Measurements from ENCODE around the gene TMPRSS4. TPM values are rescaled to one million over a fixed set of nuclear protein-coding genes. Genes with fewer than 3 reads are reported as not detected.

TMPRSS4 gene
- total and polyA plus RNA-seq, 3 donors from 2014 or later: 1.2 to 4.3 (median 1.3) TPM

DNA sequence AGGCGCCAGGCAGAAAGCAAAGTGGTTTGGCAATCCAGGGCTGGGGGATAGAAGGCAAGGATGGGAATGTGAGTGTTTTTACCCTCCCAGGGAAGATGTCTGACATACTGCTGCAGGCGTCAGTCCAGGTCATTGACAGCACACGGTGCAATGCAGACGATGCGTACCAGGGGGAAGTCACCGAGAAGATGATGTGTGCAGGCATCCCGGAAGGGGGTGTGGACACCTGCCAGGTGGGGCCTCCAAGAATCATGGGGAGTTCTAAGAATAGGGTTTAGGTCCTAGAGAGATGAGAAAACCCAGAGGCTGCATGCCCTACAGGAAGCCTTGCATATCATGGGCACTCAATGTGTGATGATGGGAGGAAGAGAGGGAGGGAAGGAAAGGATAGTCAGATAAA, 38.2 kb downstream of the TMPRSS4 start:
- WGBS, 2 donors: 93 to 94% methylated on average over 7 of the region's 7 CpGs
- intact Hi-C loops (cut with DNase I; ENCODE audit: low total_unique reads): no loop called here
- Histone ChIP-seq H3K27ac (no peak overlapping the region), H3K36me3 (ENCODE audit: low read depth, missing control alignments) (no peaks in the 10 kb centered on the region), H3K4me3 (no peak overlapping the region), H3K4me1 (no peaks in the 10 kb centered on the region), H3K9me3 (no peaks in the 10 kb centered on the region), H3K27me3 (no peaks in the 10 kb centered on the region)
- DNase-seq: no peak
- TF ChIP-seq POLR2A (IDR thresholded peaks at IDR 0.05): no peak
- TF ChIP-seq, protein P1, sequence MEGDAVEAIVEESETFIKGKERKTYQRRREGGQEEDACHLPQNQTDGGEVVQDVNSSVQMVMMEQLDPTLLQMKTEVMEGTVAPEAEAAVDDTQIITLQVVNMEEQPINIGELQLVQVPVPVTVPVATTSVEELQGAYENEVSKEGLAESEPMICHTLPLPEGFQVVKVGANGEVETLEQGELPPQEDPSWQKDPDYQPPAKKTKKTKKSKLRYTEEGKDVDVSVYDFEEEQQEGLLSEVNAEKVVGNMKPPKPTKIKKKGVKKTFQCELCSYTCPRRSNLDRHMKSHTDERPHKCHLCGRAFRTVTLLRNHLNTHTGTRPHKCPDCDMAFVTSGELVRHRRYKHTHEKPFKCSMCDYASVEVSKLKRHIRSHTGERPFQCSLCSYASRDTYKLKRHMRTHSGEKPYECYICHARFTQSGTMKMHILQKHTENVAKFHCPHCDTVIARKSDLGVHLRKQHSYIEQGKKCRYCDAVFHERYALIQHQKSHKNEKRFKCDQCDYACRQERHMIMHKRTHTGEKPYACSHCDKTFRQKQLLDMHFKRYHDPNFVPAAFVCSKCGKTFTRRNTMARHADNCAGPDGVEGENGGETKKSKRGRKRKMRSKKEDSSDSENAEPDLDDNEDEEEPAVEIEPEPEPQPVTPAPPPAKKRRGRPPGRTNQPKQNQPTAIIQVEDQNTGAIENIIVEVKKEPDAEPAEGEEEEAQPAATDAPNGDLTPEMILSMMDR (IDR thresholded peaks at IDR 0.05): no peak

DNA sequence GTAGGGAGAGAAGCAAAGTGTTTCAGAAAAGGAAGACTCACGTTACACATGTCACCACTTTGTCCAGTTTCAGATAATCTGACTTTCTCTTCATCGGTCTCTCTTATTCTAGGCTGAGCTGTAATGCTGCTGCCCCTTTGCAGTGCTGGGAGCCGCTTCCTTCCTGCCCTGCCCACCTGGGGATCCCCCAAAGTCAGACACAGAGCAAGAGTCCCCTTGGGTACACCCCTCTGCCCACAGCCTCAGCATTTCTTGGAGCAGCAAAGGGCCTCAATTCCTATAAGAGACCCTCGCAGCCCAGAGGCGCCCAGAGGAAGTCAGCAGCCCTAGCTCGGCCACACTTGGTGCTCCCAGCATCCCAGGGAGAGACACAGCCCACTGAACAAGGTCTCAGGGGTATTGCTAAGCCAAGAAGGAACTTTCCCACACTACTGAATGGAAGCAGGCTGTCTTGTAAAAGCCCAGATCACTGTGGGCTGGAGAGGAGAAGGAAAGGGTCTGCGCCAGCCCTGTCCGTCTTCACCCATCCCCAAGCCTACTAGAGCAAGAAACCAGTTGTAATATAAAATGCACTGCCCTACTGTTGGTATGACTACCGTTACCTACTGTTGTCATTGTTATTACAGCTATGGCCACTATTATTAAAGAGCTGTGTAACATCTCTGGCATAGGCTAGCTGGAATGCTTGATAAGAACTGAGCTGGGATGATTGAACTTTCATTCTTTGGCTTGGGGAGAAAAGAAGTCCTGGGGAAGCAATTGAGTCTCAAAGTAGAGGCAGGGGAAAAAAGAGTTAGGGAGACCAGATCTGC, 41.1 kb downstream of the TMPRSS4 start:
- no peaks in the 10 kb centered on the region for H3K27me3 ChIP-seq
- WGBS, 2 donors: 82 to 84% methylated on average over 5 to 9 of the region's 9 CpGs
- H3K27ac ChIP-seq: no peak overlapping the region
- no peak for DNase-seq
- H3K4me1 ChIP-seq: no peaks in the 10 kb centered on the region
- TF ChIP-seq, protein P1 (IDR thresholded peaks at IDR 0.05): no peak
- TF ChIP-seq POLR2A (IDR thresholded peaks at IDR 0.05): no peak
- intact Hi-C loops (cut with DNase I; ENCODE audit: low total_unique reads): no loop called here
- no peak overlapping the region for H3K4me3 ChIP-seq
- H3K36me3 ChIP-seq (ENCODE audit: low read depth, missing control alignments): no peaks in the 10 kb centered on the region
- no peaks in the 10 kb centered on the region for H3K9me3 ChIP-seq

- DNase-seq: no peak
- WGBS, 2 donors: 89 to 100% methylated on average over 1 of the region's 1 CpG
- Histone ChIP-seq H3K27me3 (no peaks in the 10 kb centered on the region), H3K4me1 (no peaks in the 10 kb centered on the region), H3K9me3 (no peaks in the 10 kb centered on the region), H3K4me3 (no peak overlapping the region), H3K27ac (no peak overlapping the region), H3K36me3 (ENCODE audit: low read depth, missing control alignments) (no peaks in the 10 kb centered on the region)
- intact Hi-C loops (cut with DNase I; ENCODE audit: low total_unique reads): no loop called here
- TF ChIP-seq POLR2A (IDR thresholded peaks at IDR 0.05): no peak
Measured at GRCh38 chr11:118120793-118121192, 43.9 kb downstream of the TMPRSS4 start.

DNA sequence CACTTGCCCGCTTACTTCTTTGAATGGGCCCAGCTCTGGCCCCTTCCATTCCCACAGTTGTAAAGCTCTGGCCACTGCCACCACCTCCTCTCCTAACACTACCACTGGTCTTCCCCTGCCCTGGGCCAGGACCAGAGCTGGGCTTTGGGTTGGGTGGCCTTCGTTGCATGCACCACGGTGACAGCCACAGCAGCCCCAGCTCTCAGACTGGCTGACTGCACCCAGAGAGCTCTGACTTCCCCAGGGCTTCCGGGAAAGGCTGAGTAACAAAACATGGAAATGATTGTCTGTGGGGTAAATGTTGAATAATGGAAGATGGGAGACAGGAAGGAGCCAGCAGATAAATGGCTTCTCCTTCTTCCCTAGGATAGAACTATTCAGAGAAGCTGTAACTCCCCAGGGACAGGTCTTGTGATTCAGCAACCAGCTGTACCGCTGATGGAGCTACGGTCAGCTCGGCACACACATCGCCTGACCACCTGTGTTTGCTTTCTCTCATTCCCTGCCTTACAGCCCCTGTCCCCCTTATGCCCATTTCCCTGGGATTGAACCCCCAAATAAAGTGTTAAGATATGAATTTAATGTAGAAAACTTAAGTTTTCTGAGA, 48.2 kb downstream of the TMPRSS4 start:
- Histone ChIP-seq H3K4me1 (no peaks in the 10 kb centered on the region), H3K4me3 (no peak overlapping the region), H3K27ac (no peak overlapping the region), H3K27me3 (no peaks in the 10 kb centered on the region), H3K9me3 (no peaks in the 10 kb centered on the region), H3K36me3 (ENCODE audit: low read depth, missing control alignments) (no peaks in the 10 kb centered on the region)
- intact Hi-C loops (cut with DNase I; ENCODE audit: low total_unique reads): no loop called here
- 84 to 87% methylated on average over 8 of the region's 8 CpGs for WGBS, 2 donors
- TF ChIP-seq, protein P1 (IDR thresholded peaks at IDR 0.05): no peak
- no peak for TF ChIP-seq POLR2A (IDR thresholded peaks at IDR 0.05)
- no peak for DNase-seq

DNA sequence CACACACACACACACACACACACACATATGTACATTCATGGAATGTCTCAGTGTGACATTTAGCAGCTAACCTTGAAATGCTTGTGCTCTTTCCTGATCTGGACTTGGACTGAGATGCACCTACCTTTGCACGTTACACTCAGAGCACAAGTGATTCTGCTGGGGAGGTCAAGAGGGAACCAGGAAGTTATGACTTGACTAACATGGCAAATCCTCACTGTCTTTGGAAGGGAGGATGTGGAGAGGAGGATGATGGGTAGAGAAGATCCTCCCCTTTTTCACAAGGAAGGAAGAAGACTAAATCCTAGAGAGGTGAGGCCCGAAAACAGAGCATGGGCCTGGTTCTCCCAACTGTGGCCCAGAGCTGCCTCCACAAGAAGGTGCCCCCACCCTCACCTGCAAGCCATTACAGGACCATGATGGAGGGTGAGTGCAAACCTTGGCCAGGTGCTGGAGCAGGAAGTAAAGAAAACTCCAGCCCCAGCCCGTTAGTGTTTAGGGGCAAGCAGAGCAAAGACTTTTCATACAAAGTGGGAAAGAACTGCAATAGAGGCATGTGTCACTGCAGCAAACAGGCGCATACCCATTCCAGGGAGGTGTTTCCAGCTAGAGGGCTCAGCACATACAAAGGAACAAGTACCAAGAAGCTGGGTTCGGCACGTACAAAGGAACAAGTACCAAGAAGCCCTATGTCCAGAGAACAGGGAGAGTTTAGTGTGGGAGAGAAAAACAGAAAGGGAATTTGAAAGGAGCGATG, 49.4 kb downstream of the TMPRSS4 start:
- DNase-seq: no peak
- no peaks in the 10 kb centered on the region for H3K27me3 ChIP-seq
- TF ChIP-seq POLR2A (IDR thresholded peaks at IDR 0.05): no peak
- TF ChIP-seq, protein P1 (IDR thresholded peaks at IDR 0.05): no peak
- no peaks in the 10 kb centered on the region for H3K9me3 ChIP-seq
- 88 to 93% methylated on average over 7 of the region's 7 CpGs for WGBS, 2 donors
- H3K27ac ChIP-seq: no peak overlapping the region
- intact Hi-C loops (cut with DNase I; ENCODE audit: low total_unique reads): no loop called here
- H3K4me1 ChIP-seq: no peaks in the 10 kb centered on the region
- no peaks in the 10 kb centered on the region for H3K36me3 ChIP-seq (ENCODE audit: low read depth, missing control alignments)
- no peak overlapping the region for H3K4me3 ChIP-seq

Data from testis (tissue), 3 donors.